ENCODE data around the gene HARS2.

The HARS2 gene

DNA sequence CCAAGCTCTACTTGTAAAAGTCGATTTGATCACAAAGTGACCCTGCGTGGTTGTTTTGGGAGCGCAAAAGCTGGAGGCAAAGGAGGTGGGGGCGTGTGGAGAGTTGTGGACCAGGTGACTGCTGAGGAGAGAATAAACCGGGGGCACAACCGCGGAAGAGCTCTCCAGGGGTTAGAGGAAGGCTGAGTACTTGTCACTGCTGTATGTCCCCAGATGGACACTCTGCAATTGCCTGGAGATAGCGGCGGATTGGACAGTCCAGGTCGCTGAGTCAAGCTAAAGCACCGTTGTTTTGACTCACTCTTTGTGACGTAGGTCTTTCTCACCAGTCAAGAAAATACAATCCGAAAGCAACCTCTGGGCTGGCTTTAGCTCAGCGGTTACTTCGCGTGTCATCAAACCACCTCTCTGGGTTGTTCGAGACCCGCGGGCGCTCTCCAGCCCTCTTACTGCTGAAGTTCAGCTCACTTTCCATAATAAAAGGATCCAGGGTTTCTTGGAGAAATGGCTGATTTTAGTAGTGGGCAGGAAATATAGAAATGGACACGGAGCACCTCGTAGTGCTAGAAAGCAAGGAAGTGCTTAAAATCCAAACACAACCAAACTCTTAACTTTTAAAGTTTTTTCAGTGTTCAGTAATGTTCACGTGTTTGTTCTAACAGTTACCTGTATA lies 34.7 kb downstream of the HARS2 start:
- no peak overlapping the region for H3K4me3 ChIP-seq
- intact Hi-C loops (cut with DNase I; ENCODE audit: low total_unique reads): no loop called here
- H3K27ac ChIP-seq: no peak overlapping the region
- no peaks in the 10 kb centered on the region for H3K9me3 ChIP-seq
- TF ChIP-seq, protein P1, sequence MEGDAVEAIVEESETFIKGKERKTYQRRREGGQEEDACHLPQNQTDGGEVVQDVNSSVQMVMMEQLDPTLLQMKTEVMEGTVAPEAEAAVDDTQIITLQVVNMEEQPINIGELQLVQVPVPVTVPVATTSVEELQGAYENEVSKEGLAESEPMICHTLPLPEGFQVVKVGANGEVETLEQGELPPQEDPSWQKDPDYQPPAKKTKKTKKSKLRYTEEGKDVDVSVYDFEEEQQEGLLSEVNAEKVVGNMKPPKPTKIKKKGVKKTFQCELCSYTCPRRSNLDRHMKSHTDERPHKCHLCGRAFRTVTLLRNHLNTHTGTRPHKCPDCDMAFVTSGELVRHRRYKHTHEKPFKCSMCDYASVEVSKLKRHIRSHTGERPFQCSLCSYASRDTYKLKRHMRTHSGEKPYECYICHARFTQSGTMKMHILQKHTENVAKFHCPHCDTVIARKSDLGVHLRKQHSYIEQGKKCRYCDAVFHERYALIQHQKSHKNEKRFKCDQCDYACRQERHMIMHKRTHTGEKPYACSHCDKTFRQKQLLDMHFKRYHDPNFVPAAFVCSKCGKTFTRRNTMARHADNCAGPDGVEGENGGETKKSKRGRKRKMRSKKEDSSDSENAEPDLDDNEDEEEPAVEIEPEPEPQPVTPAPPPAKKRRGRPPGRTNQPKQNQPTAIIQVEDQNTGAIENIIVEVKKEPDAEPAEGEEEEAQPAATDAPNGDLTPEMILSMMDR (IDR thresholded peaks at IDR 0.05): no peak
- peak; percentile 31 to 67 for DNase-seq
- H3K4me1 ChIP-seq: peaks cover 0 to 3% (median 0%) of the 10 kb centered on the region in 4 donors
- no peaks in the 10 kb centered on the region for H3K36me3 ChIP-seq
- peaks cover 0 to 3% of the 10 kb centered on the region in 2 donors for H3K27me3 ChIP-seq

DNA sequence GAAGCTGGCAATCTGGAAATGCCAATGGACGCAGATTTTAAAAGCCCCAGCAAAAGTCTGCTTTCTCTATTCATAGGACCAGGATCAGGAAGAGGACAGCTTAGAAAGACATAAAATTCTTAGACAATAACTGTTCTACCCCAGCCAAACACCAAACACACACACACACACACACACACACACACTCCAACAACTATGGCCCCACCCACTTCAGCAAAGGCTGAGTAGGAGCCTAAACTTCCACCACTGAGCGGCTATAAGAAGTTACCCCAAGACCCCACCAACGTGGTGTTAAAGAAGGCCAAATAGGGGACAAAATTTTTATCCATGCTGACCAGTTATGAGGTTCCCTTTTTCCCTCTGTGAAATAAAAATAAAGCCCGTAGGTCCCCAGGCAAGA lies 41.8 kb downstream of the HARS2 start:
- no peaks in the 10 kb centered on the region for H3K9me3 ChIP-seq
- H3K4me3 ChIP-seq: no peak overlapping the region
- H3K27me3 ChIP-seq: peaks cover 0 to 11% of the 10 kb centered on the region in 2 donors
- no peak for DNase-seq
- H3K4me1 ChIP-seq: no peaks in the 10 kb centered on the region
- H3K27ac ChIP-seq: no peak overlapping the region
- no peaks in the 10 kb centered on the region for H3K36me3 ChIP-seq
- intact Hi-C loops (cut with DNase I; ENCODE audit: low total_unique reads): no loop called here
- TF ChIP-seq, protein P1 (IDR thresholded peaks at IDR 0.05): no peak

DNA sequence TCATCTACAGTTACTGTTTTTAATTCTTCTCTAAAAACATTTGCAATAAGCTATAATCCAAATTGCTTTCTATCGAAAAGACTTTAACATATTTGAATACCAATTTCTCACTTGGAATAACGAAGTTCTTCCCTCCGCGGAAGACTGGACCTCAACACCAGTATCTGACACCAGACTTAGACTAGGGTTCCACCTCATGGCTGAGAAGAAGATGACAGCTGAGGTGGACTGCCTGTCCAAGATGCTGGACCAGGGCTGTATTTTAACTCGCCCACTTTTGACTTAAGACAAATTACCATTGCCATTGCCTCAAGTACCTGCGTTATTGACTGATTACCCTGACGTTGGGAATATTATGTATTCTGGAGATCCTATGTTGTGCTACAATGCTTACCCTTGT lies 43.1 kb downstream of the HARS2 start:
- Histone ChIP-seq H3K9me3 (no peaks in the 10 kb centered on the region), H3K4me1 (no peaks in the 10 kb centered on the region), H3K27me3 (peaks cover 0 to 9% of the 10 kb centered on the region in 2 donors), H3K4me3 (no peak overlapping the region), H3K27ac (no peak overlapping the region), H3K36me3 (no peaks in the 10 kb centered on the region)
- DNase-seq: no peak
- TF ChIP-seq, protein P1 (IDR thresholded peaks at IDR 0.05): peak; percentile 31 to 46
- intact Hi-C loops (cut with DNase I; ENCODE audit: low total_unique reads): no loop called here

DNA sequence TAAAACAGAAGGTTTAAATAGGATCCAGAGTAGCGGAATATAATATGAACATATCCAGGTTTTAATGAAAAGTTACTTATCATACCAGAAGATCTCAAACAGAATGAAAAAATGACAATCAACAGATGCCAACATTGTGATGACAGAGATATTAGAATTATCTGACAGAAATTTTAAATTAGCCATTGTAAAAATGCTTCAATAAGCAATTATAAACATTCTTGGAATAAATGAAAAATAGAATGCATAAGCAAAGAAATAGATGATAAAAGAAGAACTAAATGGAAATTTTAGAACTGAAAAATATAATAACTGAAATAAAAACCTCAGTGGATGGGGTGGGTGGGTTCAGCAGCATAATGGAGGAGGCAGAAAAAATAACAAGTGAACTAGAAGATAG lies 46.2 kb downstream of the HARS2 start:
- no peaks in the 10 kb centered on the region for H3K36me3 ChIP-seq
- no peaks in the 10 kb centered on the region for H3K4me1 ChIP-seq
- TF ChIP-seq, protein P1 (IDR thresholded peaks at IDR 0.05): no peak
- no peak for DNase-seq
- no peak overlapping the region for H3K27ac ChIP-seq
- peaks cover 0 to 13% of the 10 kb centered on the region in 2 donors for H3K27me3 ChIP-seq
- H3K9me3 ChIP-seq: no peaks in the 10 kb centered on the region
- intact Hi-C loops (cut with DNase I; ENCODE audit: low total_unique reads): no loop called here
- H3K4me3 ChIP-seq: no peak overlapping the region

DNA sequence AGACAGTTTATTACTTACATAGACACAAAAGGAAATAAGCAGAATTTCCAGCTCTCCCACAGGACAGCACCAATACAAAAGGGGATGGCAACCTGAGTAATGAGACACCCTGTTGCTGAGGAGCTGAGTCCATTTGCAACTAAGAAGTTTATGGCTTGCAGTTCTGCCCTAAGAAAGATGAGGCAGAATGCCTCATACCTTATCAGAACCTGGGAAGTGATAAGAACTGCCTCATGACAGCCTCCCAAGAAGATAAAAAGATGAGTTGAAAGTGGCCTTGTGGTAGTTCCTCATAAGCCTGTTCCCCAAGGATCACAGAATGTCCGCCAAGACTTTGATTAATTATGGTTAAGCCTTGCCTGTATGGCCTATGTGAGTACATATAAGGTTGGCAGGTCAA lies 50.7 kb downstream of the HARS2 start:
- TF ChIP-seq, protein P1 (IDR thresholded peaks at IDR 0.05): no peak
- Histone ChIP-seq H3K27ac (no peak overlapping the region), H3K4me3 (no peak overlapping the region), H3K4me1 (no peaks in the 10 kb centered on the region), H3K9me3 (peaks cover 0 to 5% (median 0%) of the 10 kb centered on the region in 3 donors), H3K27me3 (peaks cover 0 to 5% of the 10 kb centered on the region in 2 donors), H3K36me3 (no peaks in the 10 kb centered on the region)
- no peak for DNase-seq
- intact Hi-C loops (cut with DNase I; ENCODE audit: low total_unique reads): no loop called here
